GM18870 (cell line): ENCODE measurements around the gene LRRC45.

ENCODE experiments used
- ATAC-seq: cut with Tn5 transposase; IDR thresholded peaks from one replicate; pipeline ENCODE4 v1.9.1; 2021; ENCODE audit warnings: moderate library complexity; ENCODE audit not compliant: unreplicated experiment

Gene LRRC45

GRCh38 chr17:82050152-82050760 is 27.2 kb downstream of the LRRC45 start:
- ATAC-seq, result no peak

GRCh38 chr17:82050761-82051641 is 27.9 kb downstream of the LRRC45 start:
- no peak for ATAC-seq

- no peak for ATAC-seq
Measured at GRCh38 chr17:82051776-82052637, 28.9 kb downstream of the LRRC45 start, which contains the start of the genes GPS1 and RFNG. TSS of gene GPS1 (plus strand) at chr17:82051898. CDS start at chr17:82051932, 34 bp downstream. TSS of gene RFNG (minus strand) at chr17:82051811. CDS start at chr17:82051766, 45 bp downstream.

- no peak for ATAC-seq
Measured at GRCh38 chr17:82052638-82053059, 29.5 kb downstream of the LRRC45 start.

- ATAC-seq, result no peak
Measured at GRCh38 chr17:82053130-82053529, 30.0 kb downstream of the LRRC45 start.

GRCh38 chr17:82053556-82054263 is 30.6 kb downstream of the LRRC45 start:
- ATAC-seq, result no peak

GRCh38 chr17:82054351-82055022 is 31.4 kb downstream of the LRRC45 start:
- no peak for ATAC-seq

- ATAC-seq, result no peak
Measured at GRCh38 chr17:82055023-82055964, 32.2 kb downstream of the LRRC45 start.

GRCh38 chr17:82055965-82056728 is 33.0 kb downstream of the LRRC45 start:
- ATAC-seq, result no peak

- ATAC-seq, result no peak
Measured at GRCh38 chr17:82056729-82057621, 33.9 kb downstream of the LRRC45 start.

GRCh38 chr17:82058230-82058854 is 35.2 kb downstream of the LRRC45 start:
- no peak for ATAC-seq

GRCh38 chr17:82058855-82059249 is 35.7 kb downstream of the LRRC45 start:
- ATAC-seq, result no peak

- ATAC-seq, result no peak
Measured at GRCh38 chr17:82059272-82060000, 36.3 kb downstream of the LRRC45 start.

GRCh38 chr17:82060001-82060380 is 36.9 kb downstream of the LRRC45 start:
- ATAC-seq, result no peak

GRCh38 chr17:82060614-82061013 is 37.5 kb downstream of the LRRC45 start:
- ATAC-seq, result no peak
